ENCODE measurements around the gene KISS1R.

DNA sequence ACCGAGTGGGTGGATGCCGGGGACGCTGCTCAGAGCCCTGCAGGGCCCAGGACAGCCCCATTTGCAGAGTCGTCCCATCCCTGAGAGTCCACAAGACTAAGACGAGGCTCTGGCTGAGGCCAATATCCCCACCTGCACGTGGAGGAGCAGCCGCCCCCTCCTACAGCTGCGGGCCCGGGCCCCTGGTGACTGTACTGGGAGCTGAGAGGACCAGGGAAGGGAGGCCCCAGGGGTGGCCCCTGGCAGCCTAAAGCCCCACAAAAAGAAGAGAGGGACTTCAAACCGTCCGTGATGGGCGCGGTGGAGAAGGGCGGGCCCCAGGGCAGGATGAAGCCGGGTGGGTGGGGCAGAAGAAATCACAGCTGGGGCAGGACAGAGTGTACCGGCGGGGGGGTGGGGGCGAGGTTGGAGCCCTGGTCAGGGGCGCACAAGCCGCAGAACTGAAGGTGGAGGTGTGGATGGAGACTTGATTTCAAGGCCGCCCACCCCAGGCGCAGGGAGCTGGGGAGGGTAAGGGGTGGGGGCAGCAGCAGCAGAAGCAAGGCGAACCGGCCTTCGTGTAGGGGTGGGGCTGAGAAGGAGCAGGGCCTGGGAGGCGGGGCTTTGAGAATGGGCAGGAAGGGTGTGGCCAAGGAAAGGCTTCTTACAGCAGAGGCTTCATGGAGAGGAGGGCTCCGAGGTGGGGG is 44.7 kb upstream of the KISS1R start:
- TF ChIP-seq CTCF (conservative IDR thresholded peaks at IDR 0.05; ENCODE audit: low read length) (no peak), EZH2phosphoT487 (IDR thresholded peaks at IDR 0.05; ENCODE audit: borderline replicate concordance) (no peak)
